K562 (cell line): Measurements from ENCODE around the gene CTDSPL. TPM values are rescaled to one million over a fixed set of nuclear protein-coding genes. Genes with fewer than 3 reads are reported as not detected.

Experiments
- CTCF ChIP-seq, 3 experiments: IDR thresholded peaks in 2 of 3; conservative IDR thresholded peaks in 1 of 3; 2 replicates each; pipeline ENCODE4 v1.5.1; 2011 to 2012; ENCODE audit warnings: low read length in 3 of 3, mild to moderate bottlenecking in 3 of 3, control low read depth in 2 of 3, improper control_type of control experiment in 1 of 3, inconsistent platforms in 1 of 3, low read depth in 1 of 3, mixed read lengths in 1 of 3, moderate library complexity in 1 of 3; ENCODE audit not compliant: insufficient read depth in 2 of 3
- EZH2 ChIP-seq: IDR thresholded peaks from 2 replicates; pipeline ENCODE4 v1.6.1; 2012; ENCODE audit warnings: low read depth, mild to moderate bottlenecking, inconsistent platforms, low read length, borderline replicate concordance
- GABPA ChIP-seq: fragments of 200-800 bp; sonication (Bioruptor generic); conservative IDR thresholded peaks from 2 replicates; pipeline ENCODE4 v1.6.1; 2016; ENCODE audit warnings: low read depth, missing genetic modification characterization, missing compliant biosample characterization
- HNRNPUL1 ChIP-seq: fragments of 200-400 bp; formaldehyde crosslinking; IDR thresholded peaks from 2 replicates; pipeline ENCODE4 v1.6.1; 2017; ENCODE audit warnings: low read length
- NR0B1 ChIP-seq: fragments of 450-650 bp; IDR thresholded peaks from one replicate; pipeline ENCODE4 v1.6.1; 2018; ENCODE audit warnings: mild to moderate bottlenecking, moderate library complexity; ENCODE audit not compliant: partially characterized antibody
- RAD21 ChIP-seq, 2 experiments: fragments of 250-450 bp in 1 of 2; fragments of 450-650 bp in 1 of 2; sonication (Bioruptor Pico) in 1 of 2; formaldehyde crosslinking in 1 of 2; IDR thresholded peaks in 1 of 2; conservative IDR thresholded peaks in 1 of 2; 2 replicates each; pipeline versions ENCODE4 v1.4.0 to v1.8.0; 2020 to 2022; ENCODE audit warnings: mild to moderate bottlenecking in 2 of 2, moderate library complexity in 1 of 2
- RCOR1 ChIP-seq, 2 experiments: IDR thresholded peaks; 2 replicates each; pipeline ENCODE4 v1.6.1; 2012; ENCODE audit warnings: low read depth in 2 of 2, low read length in 2 of 2, borderline replicate concordance in 1 of 2, improper control_type of control experiment in 1 of 2
- SIRT6 ChIP-seq: IDR thresholded peaks from one replicate; pipeline ENCODE4 v1.6.1; 2012; ENCODE audit warnings: low read depth, mild to moderate bottlenecking, control low read depth, inconsistent platforms, low read length, moderate library complexity
- SMARCB1 ChIP-seq: IDR thresholded peaks from 2 replicates; pipeline ENCODE4 v1.6.1; 2011; ENCODE audit warnings: improper control_type of control experiment, low read depth; ENCODE audit not compliant: insufficient read length
- SPI1 ChIP-seq: IDR thresholded peaks from 2 replicates; pipeline ENCODE4 v1.6.1; 2011; ENCODE audit warnings: low read depth, low read length, control low read depth, borderline replicate concordance
- SRSF7 ChIP-seq: fragments of 200-400 bp; formaldehyde crosslinking; optimal IDR thresholded peaks from 2 replicates; pipeline ENCODE3; 2017; ENCODE audit warnings: mild to moderate bottlenecking, low read depth, low read length
- ZC3H4 ChIP-seq: sonication (generic); formaldehyde crosslinking; IDR thresholded peaks from 2 replicates; pipeline ENCODE4 v1.9.0; 2021; ENCODE audit warnings: missing genetic modification reagents, borderline replicate concordance
- ZNF121 ChIP-seq: sonication (generic); formaldehyde crosslinking; conservative IDR thresholded peaks from 2 replicates; pipeline ENCODE4 v1.8.0; 2022; ENCODE audit warnings: missing genetic modification reagents
- ZNF24 ChIP-seq: fragments of 450-650 bp; IDR thresholded peaks from 2 replicates; pipeline ENCODE4 v1.6.1; 2016
- ZNF584 ChIP-seq: fragments of 200-800 bp; sonication (Bioruptor generic); IDR thresholded peaks from 2 replicates; pipeline ENCODE4 v1.6.1; 2016; ENCODE audit warnings: low read depth, mild to moderate bottlenecking, missing genetic modification characterization, missing compliant biosample characterization
- ZNF707 ChIP-seq: fragments of 250-450 bp; sonication (Bioruptor Pico); conservative IDR thresholded peaks from 2 replicates; pipeline ENCODE4 v1.8.0; 2022; ENCODE audit warnings: inconsistent platforms, mild to moderate bottlenecking, moderate library complexity
- polyA plus RNA-seq, 8 experiments: library from polyadenylated mRNA; depleted of rRNA in 4 of 8; stranded (reverse) in 5 of 8; unstranded in 3 of 8; fragments of >200 nt; fragmentation: Nextera tagmentation in 2 of 8; fragmentation: Illumina TruSeq in 1 of 8; extraction: Ambion mirVana in 2 of 8; extraction: Trizol in 1 of 8; gene quantifications; 2 replicates each; pipeline versions ENCODE4 v1.2.1 to v1.2.3, GENCODE V29; 2011 to 2014; ENCODE audit warnings: inconsistent platforms in 1 of 8, missing spikeins in 1 of 8
- total RNA-seq, 7 experiments: library from RNA; depleted of rRNA in 6 of 7; stranded (reverse); fragments of >200 nt in 6 of 7; fragmentation: Illumina TruSeq in 2 of 7; extraction: Trizol in 2 of 7; gene quantifications; 2 replicates each; pipeline versions ENCODE4 v1.2.1 to v1.2.3, GENCODE V29; 2011 to 2021; ENCODE audit warnings: low replicate concordance in 1 of 7
- TF ChIP-seq, protein P1 (sequence below): fragments of 250-450 bp; sonication (Bioruptor Pico); IDR thresholded peaks from 2 replicates; pipeline ENCODE4 v1.8.0; 2021; ENCODE audit warnings: moderate library complexity, mild to moderate bottlenecking, inconsistent platforms

CTDSPL gene
- total and polyA plus RNA-seq, 9 of the 15 experiments (the other 6 are each of a cell fraction or from before 2014, with no cell fraction given) = 5.1 to 19.3 (median 11.3) TPM

DNA sequence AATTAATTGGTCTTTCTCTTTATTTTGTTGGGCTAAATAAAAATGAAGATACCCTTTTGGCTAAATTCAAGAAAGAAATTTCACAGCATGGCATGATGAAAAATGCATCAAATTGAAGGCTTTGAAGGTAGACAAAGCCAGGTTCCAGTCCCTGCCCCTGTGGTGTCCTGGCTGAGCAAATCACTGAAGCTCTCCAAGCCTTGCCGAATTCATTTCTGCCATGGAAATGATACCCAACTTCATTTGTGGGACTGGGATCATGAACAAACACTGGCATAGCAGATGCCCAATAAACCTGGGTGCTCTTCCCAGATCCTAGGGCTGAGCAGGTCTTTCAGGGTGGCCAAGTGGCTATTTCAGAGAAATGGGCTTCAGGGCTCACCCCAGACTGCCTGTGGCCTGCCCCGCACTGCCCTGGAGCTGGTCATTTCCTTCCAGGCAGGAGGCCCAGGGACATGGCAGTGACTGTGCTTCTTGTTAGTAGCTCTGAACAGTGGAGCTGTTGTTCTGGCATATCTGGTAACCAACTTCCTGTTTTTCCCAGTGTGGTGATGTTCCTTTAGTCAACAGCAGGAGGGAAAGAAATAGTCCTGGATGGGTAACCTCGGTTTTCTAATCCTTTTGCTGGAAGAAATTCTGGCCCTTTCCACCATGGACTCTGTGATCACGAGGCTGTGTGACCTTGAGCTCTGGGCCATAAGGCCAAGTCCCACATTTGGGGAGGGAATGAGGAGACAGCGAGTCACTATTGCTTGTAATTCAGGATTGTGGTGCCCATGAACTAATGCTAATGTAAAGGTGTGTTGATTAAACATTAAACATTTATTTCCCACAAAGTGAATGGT lies 47.6 kb downstream of the CTDSPL start (continued):
- no peak for TF ChIP-seq NR0B1
- no peak for TF ChIP-seq RCOR1 (IDR thresholded peaks at IDR 0.05; ENCODE audit: borderline replicate concordance in 1 of 2, low read depth in 2 of 2, low read length in 2 of 2)
- no peak for TF ChIP-seq ZC3H4 (CRISPR knock-in tag)
- peak; percentile 69 for TF ChIP-seq SPI1
- TF ChIP-seq ZNF24 = no peak
- peak; percentile 26; the same call in 1 of the 2 replicates for TF ChIP-seq GABPA
- no peak for TF ChIP-seq SRSF7
- TF ChIP-seq ZNF584 (CRISPR knock-in tag) = 0 out of 2 replicates have a peak, but pooled peaks have one; percentile 32
- no peak for TF ChIP-seq HNRNPUL1
- TF ChIP-seq ZNF121 (CRISPR knock-in tag) = no peak
- no peak for TF ChIP-seq EZH2
- TF ChIP-seq, protein P1, sequence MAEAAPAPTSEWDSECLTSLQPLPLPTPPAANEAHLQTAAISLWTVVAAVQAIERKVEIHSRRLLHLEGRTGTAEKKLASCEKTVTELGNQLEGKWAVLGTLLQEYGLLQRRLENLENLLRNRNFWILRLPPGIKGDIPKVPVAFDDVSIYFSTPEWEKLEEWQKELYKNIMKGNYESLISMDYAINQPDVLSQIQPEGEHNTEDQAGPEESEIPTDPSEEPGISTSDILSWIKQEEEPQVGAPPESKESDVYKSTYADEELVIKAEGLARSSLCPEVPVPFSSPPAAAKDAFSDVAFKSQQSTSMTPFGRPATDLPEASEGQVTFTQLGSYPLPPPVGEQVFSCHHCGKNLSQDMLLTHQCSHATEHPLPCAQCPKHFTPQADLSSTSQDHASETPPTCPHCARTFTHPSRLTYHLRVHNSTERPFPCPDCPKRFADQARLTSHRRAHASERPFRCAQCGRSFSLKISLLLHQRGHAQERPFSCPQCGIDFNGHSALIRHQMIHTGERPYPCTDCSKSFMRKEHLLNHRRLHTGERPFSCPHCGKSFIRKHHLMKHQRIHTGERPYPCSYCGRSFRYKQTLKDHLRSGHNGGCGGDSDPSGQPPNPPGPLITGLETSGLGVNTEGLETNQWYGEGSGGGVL (CRISPR knock-in tag) = no peak
- TF ChIP-seq SMARCB1 = no peak
- no peak for TF ChIP-seq SIRT6
- no peak for TF ChIP-seq ZNF707 (CRISPR knock-in tag)
- TF ChIP-seq CTCF (IDR thresholded peaks at IDR 0.05 in 2 of 3, conservative IDR thresholded peaks at IDR 0.05 in 1 of 3; ENCODE audit: insufficient read depth in 2 of 3, low read depth in 1 of 3, low read length in 3 of 3) = 0 out of 6 replicates have a peak, but pooled peaks of 1 of the 3 experiments have one; percentile 12
- TF ChIP-seq RAD21 (CRISPR knock-in tag; conservative IDR thresholded peaks at IDR 0.05 in 1 of 2, IDR thresholded peaks at IDR 0.05 in 1 of 2) = no peak
